HG03045 (cell line): ENCODE data around the gene SLC2A13.
"Not testable (repeated sequence)": the region's sequence is repeated elsewhere in the genome, so short reads cannot be mapped to it uniquely, and the experiment has no call there.

Experiments used
- ATAC-seq: cut with Tn5 transposase; IDR thresholded peaks from one replicate; pipeline ENCODE4 v1.9.1; 2021; ENCODE audit warnings: mild to moderate bottlenecking, moderate library complexity; ENCODE audit not compliant: unreplicated experiment

Gene SLC2A13

GRCh38 chr12:39777465-39777864 lies 328.4 kb downstream of the SLC2A13 start:
- ATAC-seq: no peak

GRCh38 chr12:39773266-39773665 lies 332.6 kb downstream of the SLC2A13 start:
- ATAC-seq: no peak

GRCh38 chr12:39772821-39773259 lies 333.0 kb downstream of the SLC2A13 start:
- no peak for ATAC-seq

GRCh38 chr12:39771456-39771855 lies 334.4 kb downstream of the SLC2A13 start:
- no peak for ATAC-seq

- no peak for ATAC-seq
Observed at GRCh38 chr12:39764944-39765560, 340.8 kb downstream of the SLC2A13 start.

- no peak for ATAC-seq
Observed at GRCh38 chr12:39763890-39764169, 342.1 kb downstream of the SLC2A13 start.

- ATAC-seq: no peak
Observed at GRCh38 chr12:39763071-39763889, 342.6 kb downstream of the SLC2A13 start.

GRCh38 chr12:39755478-39755877 lies 350.4 kb downstream of the SLC2A13 start:
- ATAC-seq: no peak

GRCh38 chr12:39752482-39753137 lies 353.3 kb downstream of the SLC2A13 start:
- ATAC-seq: no peak

- ATAC-seq: not testable (repeated sequence)
Observed at GRCh38 chr12:39746151-39746550, 359.7 kb downstream of the SLC2A13 start.

- no peak for ATAC-seq
Observed at GRCh38 chr12:39743655-39744054, 362.2 kb downstream of the SLC2A13 start.

GRCh38 chr12:39736406-39736805 lies 369.5 kb downstream of the SLC2A13 start:
- ATAC-seq: no peak

- ATAC-seq: no peak
Observed at GRCh38 chr12:39723831-39724230, 382.1 kb downstream of the SLC2A13 start.

- ATAC-seq: no peak
Observed at GRCh38 chr12:39722504-39722903, 383.4 kb downstream of the SLC2A13 start.

- no peak for ATAC-seq
Observed at GRCh38 chr12:39713552-39713951, 392.3 kb downstream of the SLC2A13 start.

GRCh38 chr12:39712334-39712733 lies 393.5 kb downstream of the SLC2A13 start:
- no peak for ATAC-seq
